Body of pancreas (tissue), 4 donors: Measurements from ENCODE around the gene RALA. TPM values are rescaled to one million over a fixed set of nuclear protein-coding genes. Genes with fewer than 3 reads are reported as not detected.

ENCODE experiments used
- ATAC-seq: fragments of 150-250 bp; one replicate; pipeline ENCODE4 v1.9.1; 2016
- DNase-seq, 4 donors: peaks; one replicate each; pipeline ENCODE4 v3.0.0-alpha.2; 2019
- H3K27ac ChIP-seq, 4 donors: fragments of 200-600 bp; sonication (generic); 1 replicate in 3 of 4; 2 replicates in 1 of 4; pipeline versions ENCODE4 v1.5.1 to v1.6.1; 2016 to 2019; ENCODE audit warnings: mild to moderate bottlenecking in 1 of 4, mixed read lengths in 1 of 4, moderate library complexity in 1 of 4
- H3K27me3 ChIP-seq, 2 donors: fragments of 200-600 bp; sonication (generic); one replicate each; pipeline ENCODE4 v1.6.0; 2016; ENCODE audit warnings: mild to moderate bottlenecking in 1 of 2
- H3K36me3 ChIP-seq, 2 donors: fragments of 200-600 bp; sonication (generic); replicated peaks in 1 of 2; 2 replicates each; pipeline ENCODE4 v1.5.1; 2016; ENCODE audit warnings: low read depth in 2 of 2; ENCODE audit not compliant: insufficient read depth in 1 of 2
- H3K4me1 ChIP-seq: fragments of 200-600 bp; sonication (generic); one replicate; pipeline ENCODE4 v1.6.0; 2016
- H3K4me3 ChIP-seq, 2 donors: fragments of 200-600 bp; sonication (generic); 1 replicate in 1 of 2; 2 replicates in 1 of 2; pipeline ENCODE4 v1.5.1; 2016 to 2019
- H3K9me3 ChIP-seq, 3 donors: fragments of 200-600 bp; sonication (generic); 1 replicate in 2 of 3; 2 replicates in 1 of 3; pipeline ENCODE4 v1.5.1; 2016
- POLR2A ChIP-seq, 3 donors: fragments of 450-650 bp; IDR thresholded peaks; one replicate each; pipeline ENCODE4 v1.6.1; 2016; ENCODE audit warnings: antibody characterized with exemption in 3 of 3, mild to moderate bottlenecking in 2 of 3
- WGBS, 2 donors: methylation state at CpG; one replicate each; pipeline ENCODE4 v1.1.5; 2017; 5-methylcytosine and 5-hydroxymethylcytosine counted together
- intact Hi-C: fragments of 100-400 bp; cut with DNase I; formaldehyde crosslinking; loops from one replicate; pipeline ENCODE4 v1.15.1; 2023
- total RNA-seq, 2 donors: library from RNA; depleted of rRNA; stranded (reverse); fragments of >200 nt; gene quantifications; one replicate each; pipeline ENCODE4 v1.1.0, GENCODE V29; 2016
- TF ChIP-seq, protein P1 (sequence below), 7 experiments: fragments of 450-650 bp in 4 of 7; fragments of 200-600 bp in 3 of 7; sonication (generic) in 3 of 7; IDR thresholded peaks; one replicate each; pipeline ENCODE4 v1.5.1; 2016 to 2019; ENCODE audit warnings: antibody characterized with exemption in 7 of 7

The RALA gene
- total RNA-seq, 2 donors from 2014 or later = 10.5 to 14.5 TPM

DNA sequence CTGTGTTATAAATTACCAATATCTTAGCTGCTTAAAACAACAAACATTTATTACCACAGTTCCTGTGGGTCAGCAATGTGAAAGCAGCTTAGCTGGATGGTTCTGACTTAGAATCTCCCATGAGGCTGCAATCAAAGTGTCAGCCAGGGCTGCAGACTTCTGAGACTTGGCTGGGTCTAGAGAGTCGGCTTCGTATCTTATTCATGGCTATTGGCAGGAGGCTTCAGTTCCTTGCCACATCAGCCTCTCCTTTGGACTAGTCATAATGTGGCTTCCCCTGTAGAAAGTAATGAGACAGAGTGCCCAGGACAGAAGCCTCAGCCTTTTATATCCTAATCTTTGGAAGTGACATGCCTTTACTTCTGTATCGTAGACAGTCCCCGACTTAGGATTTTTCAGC, 27.3 kb downstream of the RALA start:
- 89 to 95% methylated on average over 4 of the region's 4 CpGs for WGBS, 2 donors
- H3K4me1 ChIP-seq = peaks cover 5% of the 10 kb centered on the region
- no peak overlapping the region for H3K27ac ChIP-seq
- intact Hi-C loops = no loop called here
- H3K27me3 ChIP-seq = no peaks in the 10 kb centered on the region
- H3K4me3 ChIP-seq = no peak overlapping the region
- H3K36me3 ChIP-seq = no peaks in the 10 kb centered on the region
- no peak for ATAC-seq
- H3K9me3 ChIP-seq = no peaks in the 10 kb centered on the region
- DNase-seq = peak in 1 of 4 donors; percentile 12
- TF ChIP-seq, protein P1, sequence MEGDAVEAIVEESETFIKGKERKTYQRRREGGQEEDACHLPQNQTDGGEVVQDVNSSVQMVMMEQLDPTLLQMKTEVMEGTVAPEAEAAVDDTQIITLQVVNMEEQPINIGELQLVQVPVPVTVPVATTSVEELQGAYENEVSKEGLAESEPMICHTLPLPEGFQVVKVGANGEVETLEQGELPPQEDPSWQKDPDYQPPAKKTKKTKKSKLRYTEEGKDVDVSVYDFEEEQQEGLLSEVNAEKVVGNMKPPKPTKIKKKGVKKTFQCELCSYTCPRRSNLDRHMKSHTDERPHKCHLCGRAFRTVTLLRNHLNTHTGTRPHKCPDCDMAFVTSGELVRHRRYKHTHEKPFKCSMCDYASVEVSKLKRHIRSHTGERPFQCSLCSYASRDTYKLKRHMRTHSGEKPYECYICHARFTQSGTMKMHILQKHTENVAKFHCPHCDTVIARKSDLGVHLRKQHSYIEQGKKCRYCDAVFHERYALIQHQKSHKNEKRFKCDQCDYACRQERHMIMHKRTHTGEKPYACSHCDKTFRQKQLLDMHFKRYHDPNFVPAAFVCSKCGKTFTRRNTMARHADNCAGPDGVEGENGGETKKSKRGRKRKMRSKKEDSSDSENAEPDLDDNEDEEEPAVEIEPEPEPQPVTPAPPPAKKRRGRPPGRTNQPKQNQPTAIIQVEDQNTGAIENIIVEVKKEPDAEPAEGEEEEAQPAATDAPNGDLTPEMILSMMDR (IDR thresholded peaks at IDR 0.05) = no peak
- no peak for TF ChIP-seq POLR2A (IDR thresholded peaks at IDR 0.05)

DNA sequence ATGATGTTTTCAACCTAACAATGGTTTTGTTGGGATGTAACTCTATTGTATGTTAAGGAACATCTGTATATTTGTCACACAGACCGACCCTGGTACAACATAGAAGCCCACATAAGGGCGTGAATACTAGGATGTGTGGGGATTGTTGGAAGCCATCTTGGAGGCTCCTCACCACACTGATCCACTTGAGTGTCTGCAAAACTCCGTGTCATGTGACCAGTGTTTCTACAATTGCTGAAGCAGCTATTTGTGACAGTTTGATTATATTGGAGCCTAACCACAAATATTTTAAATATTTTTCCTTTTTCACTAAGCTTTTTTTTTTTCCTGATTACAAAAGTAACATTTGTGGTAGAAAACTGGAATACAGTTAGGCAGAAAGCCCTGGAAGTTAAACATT, 27.9 kb downstream of the RALA start:
- WGBS, 2 donors = 84 to 93% methylated on average over 3 of the region's 3 CpGs
- Histone ChIP-seq H3K27me3 (no peaks in the 10 kb centered on the region), H3K4me1 (no peaks in the 10 kb centered on the region), H3K9me3 (no peaks in the 10 kb centered on the region), H3K27ac (no peak overlapping the region), H3K4me3 (no peak overlapping the region), H3K36me3 (no peaks in the 10 kb centered on the region)
- TF ChIP-seq POLR2A (IDR thresholded peaks at IDR 0.05) = no peak
- TF ChIP-seq, protein P1 (IDR thresholded peaks at IDR 0.05) = no peak
- no peak for ATAC-seq
- no peak for DNase-seq
- intact Hi-C loops = no loop called here

DNA sequence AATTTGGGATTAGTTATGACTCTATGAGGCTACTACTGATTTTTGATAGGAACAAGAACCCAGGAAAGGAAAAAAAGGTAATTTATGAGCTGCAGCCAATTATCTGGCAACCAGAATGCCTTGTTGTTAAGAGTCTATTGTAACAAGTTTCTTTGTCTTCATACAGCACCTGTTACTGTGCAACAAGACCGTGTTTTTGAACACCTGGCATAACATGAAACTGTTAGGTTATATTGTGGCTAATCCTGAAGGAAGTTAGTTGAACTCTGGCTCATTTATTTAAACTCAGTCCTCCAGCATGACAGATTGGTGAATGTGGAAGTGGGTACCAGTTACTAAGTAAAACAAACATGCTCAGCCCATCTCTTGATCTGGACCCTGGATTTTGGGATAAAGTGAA, 33.0 kb downstream of the RALA start:
- TF ChIP-seq POLR2A (IDR thresholded peaks at IDR 0.05) = no peak
- Histone ChIP-seq H3K4me1 (no peaks in the 10 kb centered on the region), H3K36me3 (no peaks in the 10 kb centered on the region), H3K27me3 (no peaks in the 10 kb centered on the region), H3K9me3 (no peaks in the 10 kb centered on the region), H3K4me3 (no peak overlapping the region), H3K27ac (no peak overlapping the region)
- no peak for DNase-seq
- ATAC-seq = no peak
- 38 to 53% methylated on average over 1 of the region's 1 CpG for WGBS, 2 donors
- intact Hi-C loops = no loop called here

DNA sequence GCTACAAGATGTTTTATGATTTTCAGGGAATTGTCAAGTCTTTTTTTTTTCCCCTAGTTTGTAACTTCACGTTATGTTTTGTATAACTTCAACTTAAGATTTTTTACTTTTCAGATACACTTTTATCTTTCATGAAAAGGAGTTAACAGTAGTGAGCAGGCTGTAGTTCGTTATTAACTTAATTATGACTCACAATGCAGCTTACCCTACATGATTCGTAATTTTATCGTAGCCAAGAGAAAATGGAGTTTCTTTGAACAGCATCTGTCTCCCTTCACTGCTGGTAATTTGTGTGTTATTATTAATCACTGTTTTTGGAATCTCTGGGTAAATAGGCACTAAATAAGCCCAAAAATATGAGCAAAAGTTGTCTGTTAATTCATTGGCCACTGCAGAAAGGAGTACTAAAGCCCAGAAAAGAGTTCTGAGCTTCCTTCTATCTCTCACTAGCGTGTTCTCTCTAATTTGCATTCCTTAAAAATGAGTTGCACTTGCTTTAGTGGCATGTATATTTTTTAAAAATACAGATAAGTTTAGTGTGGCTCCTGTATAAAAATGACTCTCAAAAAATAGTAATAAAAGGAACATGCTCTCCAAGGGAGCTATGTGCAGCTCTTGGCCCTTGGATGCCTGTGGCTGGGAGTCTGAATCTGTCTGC, 36.1 kb downstream of the RALA start:
- 74 to 87% methylated on average over 5 of the region's 5 CpGs for WGBS, 2 donors
- no peak for ATAC-seq

DNA sequence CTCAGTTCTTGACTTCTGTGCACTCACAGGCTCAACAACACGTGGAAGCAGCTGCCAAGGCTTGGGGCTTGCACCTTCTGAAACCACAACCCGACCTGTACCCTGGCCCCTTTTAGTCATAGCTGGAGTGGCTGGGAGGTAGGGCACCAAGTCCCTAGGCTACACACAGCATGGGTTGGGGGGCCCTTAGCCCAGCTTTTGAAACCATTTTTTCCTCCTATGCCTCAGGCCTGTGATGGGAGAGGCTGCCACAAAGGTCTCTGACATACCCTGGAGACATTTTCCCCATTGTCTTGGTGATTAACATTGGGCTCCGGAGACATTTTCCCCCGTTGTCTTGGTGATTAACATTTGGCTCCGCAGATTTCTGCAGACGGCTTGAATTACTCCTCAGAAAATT, 38.6 kb downstream of the RALA start:
- ATAC-seq (no peak), DNase-seq (no peak)
- H3K4me1 ChIP-seq = no peaks in the 10 kb centered on the region
- no peaks in the 10 kb centered on the region for H3K9me3 ChIP-seq
- 96 to 97% methylated on average over 6 of the region's 6 CpGs for WGBS, 2 donors
- H3K27me3 ChIP-seq = no peaks in the 10 kb centered on the region
- TF ChIP-seq POLR2A (IDR thresholded peaks at IDR 0.05) = no peak
- TF ChIP-seq, protein P1 (IDR thresholded peaks at IDR 0.05) = no peak
- no peak overlapping the region for H3K27ac ChIP-seq
- intact Hi-C loops = no loop called here
- no peaks in the 10 kb centered on the region for H3K36me3 ChIP-seq
- no peak overlapping the region for H3K4me3 ChIP-seq

More for the DNA sequence above, 36.1 kb downstream of the RALA start:
- intact Hi-C loops = no loop called here
- no peaks in the 10 kb centered on the region for H3K4me1 ChIP-seq
- H3K27ac ChIP-seq = no peak overlapping the region
- no peak for DNase-seq
- TF ChIP-seq, protein P1 (IDR thresholded peaks at IDR 0.05) = no peak
- no peak for TF ChIP-seq POLR2A (IDR thresholded peaks at IDR 0.05)
- no peaks in the 10 kb centered on the region for H3K36me3 ChIP-seq
- H3K4me3 ChIP-seq = no peak overlapping the region
- H3K9me3 ChIP-seq = no peaks in the 10 kb centered on the region
- no peaks in the 10 kb centered on the region for H3K27me3 ChIP-seq
